ENCODE measurements around the gene USP2. TPM values are rescaled to one million over a fixed set of nuclear protein-coding genes. Genes with fewer than 3 reads are reported as not detected.

Gene USP2, protein sequence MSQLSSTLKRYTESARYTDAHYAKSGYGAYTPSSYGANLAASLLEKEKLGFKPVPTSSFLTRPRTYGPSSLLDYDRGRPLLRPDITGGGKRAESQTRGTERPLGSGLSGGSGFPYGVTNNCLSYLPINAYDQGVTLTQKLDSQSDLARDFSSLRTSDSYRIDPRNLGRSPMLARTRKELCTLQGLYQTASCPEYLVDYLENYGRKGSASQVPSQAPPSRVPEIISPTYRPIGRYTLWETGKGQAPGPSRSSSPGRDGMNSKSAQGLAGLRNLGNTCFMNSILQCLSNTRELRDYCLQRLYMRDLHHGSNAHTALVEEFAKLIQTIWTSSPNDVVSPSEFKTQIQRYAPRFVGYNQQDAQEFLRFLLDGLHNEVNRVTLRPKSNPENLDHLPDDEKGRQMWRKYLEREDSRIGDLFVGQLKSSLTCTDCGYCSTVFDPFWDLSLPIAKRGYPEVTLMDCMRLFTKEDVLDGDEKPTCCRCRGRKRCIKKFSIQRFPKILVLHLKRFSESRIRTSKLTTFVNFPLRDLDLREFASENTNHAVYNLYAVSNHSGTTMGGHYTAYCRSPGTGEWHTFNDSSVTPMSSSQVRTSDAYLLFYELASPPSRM
- total RNA-seq (10 to 100 TPM in 1 of 5 donors, 1 to 10 TPM in 4; 1.4 to 17.4 (median 3.1) TPM), polyA plus RNA-seq (1 to 10 TPM; 1.4 to 7.8 (median 2.6) TPM)
- long read RNA-seq, donor 1: 0 reads
- long read RNA-seq, donor 2: 0 reads
- long read RNA-seq, donor 3: 0 reads
- long read RNA-seq, donor 4: 0 reads
- long read RNA-seq, donor 5: 0 reads
- long read RNA-seq, donor 6: 0 reads
- long read RNA-seq, donor 7, partial matches to known transcripts: 0 of 1 reads
- long read RNA-seq, donor 7, other reads (novel, unspliced or antisense): 0 of 1 reads
- long read RNA-seq, donor 8: 0 reads
- long read RNA-seq, donor 9: 0 reads
- long read RNA-seq, donor 10: 0 reads

DNA sequence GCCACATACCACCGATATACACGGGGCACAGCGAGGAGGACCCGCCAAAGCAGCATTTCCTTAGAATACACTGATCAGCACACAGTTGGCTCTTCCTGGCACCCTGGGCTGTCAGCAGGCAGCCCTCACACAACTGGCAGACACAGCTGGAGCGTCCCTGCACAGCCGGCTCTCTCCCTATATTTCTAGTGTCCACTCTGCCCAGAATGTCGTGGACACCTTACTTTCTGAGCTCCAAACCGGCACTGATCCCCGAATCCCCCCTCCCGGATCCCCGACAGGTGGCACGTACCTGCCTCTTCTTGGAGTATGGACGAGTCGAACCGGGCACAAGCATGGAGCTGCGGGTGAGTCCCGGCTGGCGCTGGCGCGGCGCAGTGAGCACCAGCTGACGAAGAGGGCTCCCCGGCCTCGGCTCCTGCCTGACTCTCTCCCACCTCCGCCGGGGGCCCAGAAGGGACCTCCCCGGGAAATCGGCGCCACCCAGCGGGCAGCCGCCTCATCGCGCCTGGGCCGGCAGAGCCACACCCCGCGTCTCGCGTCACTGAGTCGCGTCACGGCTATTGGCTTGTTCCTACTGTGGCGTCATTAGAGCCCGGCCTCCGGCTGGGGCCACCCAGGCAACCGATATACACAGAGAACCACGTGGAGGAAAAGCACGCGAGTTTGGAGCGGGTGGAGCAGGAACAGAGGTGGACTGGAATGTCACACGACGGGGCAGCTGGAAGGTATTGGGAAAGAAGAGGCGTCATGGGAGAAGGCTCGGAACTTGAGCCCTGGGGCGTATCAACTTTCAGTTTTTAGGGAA, at the start of gene USP2:
Gene USP2 (minus strand): TSS at position 510 of the 808 bp plus-strand sequence. CDS start 8,210 bp downstream, outside the sequence.
- intact Hi-C loops (cut with DNase I; ENCODE audit: low total_unique reads): loop anchor here (10.0 kb wide), 1 partner anchor 93 kb away; no protein-coding TSS in a partner anchor
- WGBS, 5 donors: 0 to 2% (median 1%) methylated on average over 28 to 54 of the region's 54 CpGs

DNA sequence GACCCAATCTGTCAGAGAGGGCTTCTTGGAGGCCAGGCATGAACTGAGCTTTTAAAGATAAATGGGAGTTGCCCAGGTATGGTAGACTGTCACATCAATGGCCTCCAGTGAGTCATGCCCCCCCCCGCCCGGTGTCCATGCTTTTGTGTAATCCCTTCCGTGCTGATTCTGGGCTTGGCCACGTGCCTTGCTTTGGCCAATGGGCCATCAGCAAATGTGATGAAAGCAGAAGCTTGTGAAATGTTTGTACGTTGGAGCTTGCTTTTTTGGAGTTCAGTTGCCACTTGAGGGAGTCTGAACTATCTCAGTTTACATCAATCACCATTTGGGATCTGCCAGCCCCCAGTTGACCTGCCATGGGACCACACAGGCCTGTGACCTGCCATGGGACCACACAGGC, 45.8 kb upstream of the USP2 start:
- no peak overlapping the region for H3K4me3 ChIP-seq
- H3K27me3 ChIP-seq: peaks cover 0 to 36% (median 17%) of the 10 kb centered on the region in 3 donors
- TF ChIP-seq, protein P1, sequence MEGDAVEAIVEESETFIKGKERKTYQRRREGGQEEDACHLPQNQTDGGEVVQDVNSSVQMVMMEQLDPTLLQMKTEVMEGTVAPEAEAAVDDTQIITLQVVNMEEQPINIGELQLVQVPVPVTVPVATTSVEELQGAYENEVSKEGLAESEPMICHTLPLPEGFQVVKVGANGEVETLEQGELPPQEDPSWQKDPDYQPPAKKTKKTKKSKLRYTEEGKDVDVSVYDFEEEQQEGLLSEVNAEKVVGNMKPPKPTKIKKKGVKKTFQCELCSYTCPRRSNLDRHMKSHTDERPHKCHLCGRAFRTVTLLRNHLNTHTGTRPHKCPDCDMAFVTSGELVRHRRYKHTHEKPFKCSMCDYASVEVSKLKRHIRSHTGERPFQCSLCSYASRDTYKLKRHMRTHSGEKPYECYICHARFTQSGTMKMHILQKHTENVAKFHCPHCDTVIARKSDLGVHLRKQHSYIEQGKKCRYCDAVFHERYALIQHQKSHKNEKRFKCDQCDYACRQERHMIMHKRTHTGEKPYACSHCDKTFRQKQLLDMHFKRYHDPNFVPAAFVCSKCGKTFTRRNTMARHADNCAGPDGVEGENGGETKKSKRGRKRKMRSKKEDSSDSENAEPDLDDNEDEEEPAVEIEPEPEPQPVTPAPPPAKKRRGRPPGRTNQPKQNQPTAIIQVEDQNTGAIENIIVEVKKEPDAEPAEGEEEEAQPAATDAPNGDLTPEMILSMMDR (IDR thresholded peaks at IDR 0.05): no peak
- TF ChIP-seq EP300 (IDR thresholded peaks at IDR 0.05): no peak
- TF ChIP-seq POLR2A (IDR thresholded peaks at IDR 0.05): no peak
- TF ChIP-seq POLR2AphosphoS5 (IDR thresholded peaks at IDR 0.05): no peak
- DNase-seq: no peak
- WGBS, 5 donors: 60 to 77% (median 63%) methylated on average over 5 of the region's 5 CpGs
- peaks cover 8 to 20% (median 13%) of the 10 kb centered on the region in 4 donors for H3K4me1 ChIP-seq
- H3K36me3 ChIP-seq: no peaks in the 10 kb centered on the region
- H3K27ac ChIP-seq: no peak overlapping the region
- intact Hi-C loops (cut with DNase I; ENCODE audit: low total_unique reads): no loop called here
- H3K9me3 ChIP-seq: no peaks in the 10 kb centered on the region

More for the DNA sequence above, at the start of gene USP2:
- Histone ChIP-seq H3K27ac (peak within 1 kb of the TSS in 3 of 5 donors; percentile 66 to 85 (median 71)), H3K4me3 (peak within 1 kb of the TSS; percentile 47 to 57 (median 51)), H3K27me3 (no peaks in the 10 kb centered on the region), H3K4me1 (peaks cover 20 to 55% (median 37%) of the 10 kb centered on the region in 4 donors), H3K9me3 (no peaks in the 10 kb centered on the region), H3K36me3 (no peaks in the 10 kb centered on the region)
- TF ChIP-seq, protein P1 (IDR thresholded peaks at IDR 0.05): peak in 5 of 7 experiments; percentile 84 to 93 (median 92)
- TF ChIP-seq POLR2A (IDR thresholded peaks at IDR 0.05): peak in 1 of 4 donors; percentile 21
- peak in 2 of 3 donors; percentile 80 to 93 for TF ChIP-seq POLR2AphosphoS5 (IDR thresholded peaks at IDR 0.05)
- TF ChIP-seq EP300 (IDR thresholded peaks at IDR 0.05): peak; percentile 69
- DNase-seq: peak; percentile 98 to 99

DNA sequence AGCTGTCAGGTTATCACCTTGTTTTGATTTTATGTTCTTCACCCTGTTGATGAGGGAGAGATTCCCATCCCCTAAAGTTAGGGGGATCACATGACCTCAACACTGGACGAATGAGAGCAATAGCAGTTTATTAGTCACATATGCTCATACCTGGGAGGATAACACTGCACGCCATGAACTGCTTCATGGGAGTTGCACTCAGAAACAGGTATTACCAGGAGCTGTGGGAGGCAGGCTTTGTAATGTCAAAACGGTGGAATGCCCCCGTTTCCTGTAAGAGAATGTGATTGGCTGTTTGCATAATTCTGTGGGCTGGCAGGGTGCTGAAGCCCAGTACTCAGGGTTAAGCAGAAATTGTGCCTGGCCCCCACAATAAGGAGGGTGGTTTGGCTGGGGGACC, 44.7 kb upstream of the USP2 start:
- 46 to 60% (median 59%) methylated on average over 4 of the region's 4 CpGs for WGBS, 5 donors
- Histone ChIP-seq H3K27ac (no peak overlapping the region), H3K27me3 (peaks cover 0 to 40% (median 25%) of the 10 kb centered on the region in 3 donors), H3K36me3 (no peaks in the 10 kb centered on the region), H3K4me1 (peaks cover 16 to 25% (median 20%) of the 10 kb centered on the region in 4 donors), H3K9me3 (no peaks in the 10 kb centered on the region), H3K4me3 (no peak overlapping the region)
- intact Hi-C loops (cut with DNase I; ENCODE audit: low total_unique reads): no loop called here
- no peak for DNase-seq
- TF ChIP-seq POLR2AphosphoS5 (IDR thresholded peaks at IDR 0.05): no peak
- TF ChIP-seq POLR2A (IDR thresholded peaks at IDR 0.05): no peak
- no peak for TF ChIP-seq EP300 (IDR thresholded peaks at IDR 0.05)
- TF ChIP-seq, protein P1 (IDR thresholded peaks at IDR 0.05): no peak
